Mesenteric fat pad (tissue), 1 donor: ENCODE results near the gene STX8. TPM values are rescaled to one million over a fixed set of nuclear protein-coding genes. Genes with fewer than 3 reads are reported as not detected.
"Not testable (repeated sequence)": the region's sequence is repeated elsewhere in the genome, so short reads cannot be mapped to it uniquely, and the experiment has no call there.

Experiments
- DNase-seq: peaks from one replicate; pipeline ENCODE4 v3.0.0-alpha.2; 2020; ENCODE audit warnings: low spot score
- total RNA-seq: library from RNA; stranded (reverse); fragmentation: NEBNext Ultra II Directional; extraction: Animal tissue kit (Norgen Biotek cat#: 25700); gene quantifications from one replicate; pipeline ENCODE4 v1.2.1, GENCODE V29; 2021
- donor health status: DM: yes; HTN: yes; CAD: no.

STX8 gene
- total RNA-seq, 1 donor from 2014 or later: 77.0 TPM

DNA sequence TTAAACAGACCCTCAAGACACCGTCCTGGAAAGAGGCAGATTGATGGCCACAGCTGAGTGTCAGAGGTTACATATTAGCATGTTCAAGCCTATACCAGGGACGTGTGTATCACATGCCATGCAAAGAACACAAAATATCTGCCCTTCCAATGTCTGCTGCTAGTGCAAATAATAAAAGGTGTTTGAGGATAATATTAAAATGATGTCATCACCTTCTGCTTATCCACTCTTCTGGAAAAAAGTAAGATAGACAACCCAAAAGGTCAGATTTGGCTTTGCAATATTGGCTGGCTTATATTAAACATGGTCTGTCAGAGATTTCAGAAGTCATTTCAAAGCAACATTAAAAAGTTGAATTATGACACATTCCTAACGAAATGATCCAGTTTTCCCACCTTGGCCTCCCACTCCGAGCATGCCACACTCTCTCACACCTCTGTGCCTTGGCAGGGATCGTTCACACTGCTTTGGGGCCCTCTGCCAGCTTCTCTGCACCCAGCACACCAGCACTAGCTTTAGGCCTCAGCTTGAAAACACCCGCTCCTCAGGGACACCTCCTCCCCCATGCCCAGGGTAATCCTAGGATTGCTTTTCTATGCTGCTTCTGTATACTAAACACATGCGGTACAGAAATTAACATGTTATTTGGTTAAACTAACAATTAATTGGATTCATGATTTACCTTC, 306.1 kb downstream of the STX8 start:
- no peak for DNase-seq

DNA sequence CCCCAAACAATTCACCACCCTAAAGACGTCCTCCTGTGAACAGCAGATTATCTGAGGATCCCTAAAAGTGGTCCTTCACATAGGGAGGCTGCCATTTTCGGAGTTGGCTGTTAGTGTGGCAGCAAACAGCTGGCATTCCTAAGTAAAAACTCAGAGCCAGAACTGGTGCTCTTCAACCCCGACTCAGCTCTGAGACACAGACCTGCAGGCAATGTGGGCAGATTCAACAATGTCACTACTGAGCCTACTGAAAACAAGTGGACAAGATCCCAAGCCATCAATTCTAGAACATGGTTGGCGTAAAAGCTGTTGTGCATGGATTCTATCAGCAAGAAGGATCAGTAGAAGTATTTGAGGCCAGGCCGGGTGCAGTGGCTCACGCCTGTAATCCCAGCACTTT, 307.1 kb downstream of the STX8 start:
- DNase-seq: no peak

DNA sequence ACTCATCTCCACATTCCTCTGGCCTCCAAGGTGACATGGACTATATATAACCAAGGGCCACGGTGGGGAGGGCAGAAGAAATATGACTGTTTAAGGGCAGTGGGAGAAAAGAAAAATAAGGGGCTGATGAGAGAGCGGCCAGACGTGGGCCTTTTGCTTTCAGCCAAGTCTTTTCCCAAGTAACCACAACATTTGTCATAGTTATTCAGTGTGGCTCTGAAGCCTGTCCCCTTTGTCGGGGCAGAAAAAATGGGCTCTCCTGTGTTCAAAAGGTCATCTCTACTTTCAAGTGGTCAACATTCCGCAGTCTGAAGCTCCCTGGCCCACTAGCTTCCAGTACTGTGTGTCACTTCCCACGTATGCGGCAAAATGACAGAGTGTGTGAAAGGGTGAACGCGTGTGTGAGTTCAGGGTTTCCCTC, 308.9 kb downstream of the STX8 start:
- DNase-seq: no peak

DNA sequence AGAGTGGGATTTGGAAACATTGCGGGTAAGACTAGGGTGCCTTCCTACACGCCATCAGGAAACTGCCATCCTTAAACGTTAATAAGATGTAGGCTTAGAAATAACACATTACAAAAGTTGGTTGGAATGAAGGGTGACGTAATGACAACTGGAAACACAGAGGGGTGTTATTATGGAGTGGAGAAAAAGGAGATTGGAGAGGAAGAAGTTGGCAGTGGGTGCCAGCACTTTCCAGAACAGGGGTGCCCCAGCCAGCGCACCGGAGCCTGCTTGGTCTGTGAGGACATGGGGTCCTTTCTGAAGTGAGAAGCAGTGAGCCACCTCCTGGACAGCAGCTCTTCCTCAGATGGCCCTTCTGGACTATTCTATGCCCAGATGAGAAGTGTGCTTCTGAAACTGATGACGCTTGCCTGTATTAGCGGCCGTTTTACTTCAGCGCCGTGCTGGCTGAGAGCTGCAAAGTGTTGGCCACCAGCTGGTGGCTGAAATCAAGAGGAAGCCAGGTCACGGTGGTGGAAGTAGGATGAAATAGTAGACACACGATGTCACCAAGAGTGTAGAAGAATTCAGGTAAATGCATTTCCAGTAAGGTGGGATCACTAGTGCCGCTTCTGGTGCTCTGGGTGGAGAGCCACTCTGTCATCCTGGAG, 309.5 kb downstream of the STX8 start:
- DNase-seq: no peak

DNA sequence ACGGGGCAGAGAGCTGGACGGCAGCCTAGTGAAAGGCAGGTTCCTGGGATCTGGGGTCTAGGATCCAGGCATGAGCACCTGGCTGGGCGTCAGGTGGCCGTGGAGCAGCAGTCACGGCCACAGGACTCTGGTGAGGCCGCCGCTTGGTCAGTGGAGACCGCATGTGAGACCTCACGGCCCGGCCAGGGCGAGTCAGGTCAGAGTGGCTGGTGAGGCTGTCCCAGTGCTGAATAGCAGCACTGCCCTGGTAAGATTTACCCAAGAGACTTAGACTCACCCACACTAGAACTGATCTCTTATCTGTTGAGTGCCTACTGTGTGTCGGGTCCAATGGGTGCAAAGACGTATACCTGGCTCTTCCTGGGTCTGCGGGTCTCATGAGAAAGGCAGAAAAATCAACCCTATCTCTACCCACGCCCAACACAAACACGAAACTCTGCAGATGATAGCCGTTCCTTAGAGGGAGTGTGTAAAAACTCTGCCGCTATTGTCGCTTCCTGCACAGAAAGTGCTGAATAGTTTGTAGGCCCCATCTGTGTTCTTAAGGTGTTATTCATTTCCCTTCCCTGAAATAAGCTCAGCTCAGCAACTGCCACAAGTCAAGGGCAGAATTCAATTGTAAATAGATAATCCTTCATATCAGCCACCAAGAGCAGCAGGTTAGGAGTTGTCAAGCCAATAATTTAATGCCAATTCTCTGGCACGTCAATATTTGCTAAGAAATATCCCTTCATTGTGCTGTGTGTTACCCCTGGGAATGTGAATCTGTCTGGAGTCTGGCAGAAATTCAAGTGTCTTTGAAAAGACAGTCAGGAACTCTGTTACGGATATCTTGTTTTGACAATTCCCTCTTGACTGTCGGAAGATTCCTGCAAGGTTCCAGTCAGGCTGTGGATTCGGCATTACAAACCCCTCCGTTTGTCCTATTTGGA, 314.3 kb downstream of the STX8 start:
- DNase-seq: no peak

DNA sequence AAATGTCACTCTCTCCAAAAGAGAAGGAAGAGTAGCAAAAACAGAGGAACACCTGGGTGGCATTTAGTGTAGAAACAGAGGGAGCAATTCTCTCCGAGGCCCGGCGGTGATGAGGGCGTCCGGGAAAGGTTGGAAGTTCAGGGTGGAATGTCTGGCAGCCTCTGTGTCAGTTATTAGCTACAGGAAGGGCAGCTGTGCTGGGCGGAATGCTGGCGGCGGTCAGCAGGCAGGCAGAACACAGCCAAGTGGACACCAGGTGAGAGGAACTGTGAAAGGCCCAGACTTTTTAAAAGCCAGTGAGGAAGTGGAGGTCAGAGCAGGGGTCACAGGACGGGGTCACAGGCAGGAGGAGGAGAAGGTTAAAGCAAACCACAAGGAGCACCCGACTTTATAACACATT, 316.2 kb downstream of the STX8 start:
- DNase-seq: no peak

DNA sequence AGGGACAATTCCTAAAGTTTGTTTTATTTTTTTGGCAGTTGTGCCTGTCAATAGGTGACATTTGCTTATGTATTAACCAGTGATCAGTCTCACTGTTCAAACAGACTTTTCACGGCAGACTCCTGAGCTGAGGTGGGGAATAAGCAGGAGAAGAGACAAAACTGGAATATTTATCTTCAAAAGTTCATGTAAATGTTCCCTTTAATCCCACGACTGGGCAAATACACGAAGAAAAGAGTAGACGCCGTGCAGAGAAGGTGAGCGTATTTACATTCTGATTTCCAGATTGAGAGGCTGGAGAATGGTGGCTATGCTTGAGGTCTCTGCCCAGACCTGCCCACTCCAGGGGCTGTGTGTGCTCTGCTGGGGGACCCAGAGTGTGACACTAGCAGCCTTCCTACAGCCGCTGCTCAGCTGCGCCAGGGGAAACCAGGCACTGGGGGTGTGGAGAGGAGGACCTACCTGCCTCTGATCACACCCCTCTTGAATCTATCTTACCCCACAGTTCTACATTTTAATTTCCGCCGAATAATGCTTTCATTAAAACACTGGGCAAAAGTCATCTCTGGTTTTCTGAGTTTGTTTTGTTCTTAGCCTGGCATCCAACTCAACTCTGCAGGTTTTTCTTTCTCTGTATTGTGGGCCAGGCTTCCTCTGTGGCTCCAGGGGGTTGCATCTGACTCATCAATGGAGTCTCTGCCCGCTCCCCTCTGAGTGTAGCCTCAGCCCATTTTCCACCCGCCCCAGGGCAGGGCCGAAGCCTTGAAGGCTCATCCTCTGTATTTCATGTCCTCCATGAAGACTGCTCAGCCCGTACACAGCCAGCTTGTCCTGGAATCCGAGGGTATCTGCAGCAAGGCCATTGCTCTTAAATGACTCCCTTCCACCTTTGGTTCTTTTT, 317.3 kb downstream of the STX8 start:
- no peak for DNase-seq

DNA sequence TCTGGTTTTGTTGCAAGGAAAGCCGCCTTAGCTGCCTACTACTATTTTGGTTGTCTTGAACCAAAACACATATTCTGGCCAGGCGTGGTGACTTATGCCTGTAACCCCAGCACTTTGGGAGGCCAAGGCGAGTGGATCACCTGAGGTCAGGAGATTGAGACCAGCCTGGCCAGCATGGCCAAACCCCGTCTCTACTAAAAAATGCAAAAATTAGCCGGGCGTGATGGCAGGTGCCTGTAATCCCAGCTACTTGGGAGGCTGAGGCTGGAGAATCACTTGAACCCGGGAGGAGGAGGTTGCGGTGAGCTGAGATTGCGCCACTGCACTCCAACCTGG, 318.0 kb downstream of the STX8 start:
- DNase-seq: not testable (repeated sequence)

DNA sequence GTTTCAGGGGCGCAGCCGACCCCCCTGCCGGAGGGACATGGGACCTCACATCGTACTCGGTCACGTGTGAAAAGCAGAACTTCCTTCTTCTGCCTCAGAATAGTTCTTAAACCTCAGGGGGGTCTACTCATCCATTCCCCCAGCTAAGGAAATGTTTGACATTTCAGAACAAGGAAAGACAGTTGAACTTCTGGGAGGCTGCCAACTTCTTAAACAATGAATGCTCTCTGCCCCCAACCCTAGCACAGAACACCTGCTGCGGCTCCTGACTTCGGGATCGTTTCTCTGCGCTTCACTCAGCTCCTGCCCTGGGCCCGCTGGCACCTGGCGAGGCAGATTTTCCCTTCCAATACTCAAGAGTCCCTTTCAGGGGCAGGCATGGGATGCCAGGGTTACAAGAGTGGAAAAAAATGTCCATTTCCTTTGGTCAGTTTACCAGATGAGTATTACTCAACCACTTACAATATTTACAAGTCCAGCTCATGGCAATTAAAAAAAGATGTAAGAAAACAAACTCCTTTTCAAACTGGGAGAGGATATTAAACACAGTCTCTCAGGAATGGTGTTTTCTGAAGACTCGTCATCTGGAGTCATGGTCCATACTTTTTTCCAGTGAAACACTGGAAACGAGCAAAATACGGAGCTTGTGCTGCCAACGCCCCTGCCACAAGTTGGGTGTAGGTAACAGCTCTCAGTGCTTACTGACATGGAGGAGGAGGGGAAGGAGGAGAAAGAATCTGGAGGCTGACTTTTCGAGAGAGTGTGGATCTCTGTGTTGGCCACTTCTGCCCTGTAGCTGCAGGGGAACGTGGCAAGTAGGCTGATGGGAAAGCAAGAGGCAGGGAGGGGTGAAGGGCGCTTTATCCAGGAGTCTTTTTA, 318.6 kb downstream of the STX8 start:
- no peak for DNase-seq

DNA sequence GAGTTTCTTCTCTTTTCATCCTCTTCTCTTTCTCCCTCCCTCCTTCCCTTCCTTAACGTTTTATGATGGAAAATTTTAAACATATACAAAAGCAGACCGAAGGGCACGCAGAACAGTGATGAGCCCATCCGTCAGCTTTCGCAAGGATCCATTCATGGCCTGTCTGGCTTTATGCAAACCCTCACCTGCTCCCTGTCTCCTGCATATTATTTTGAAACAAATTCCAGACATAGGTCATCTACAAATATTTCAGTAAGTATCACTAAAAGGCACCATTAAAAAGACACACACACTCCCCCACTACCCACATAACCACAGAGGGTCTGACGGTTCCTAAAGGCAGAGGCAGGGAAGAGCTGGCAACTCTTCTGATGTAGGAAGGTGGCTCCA, 319.3 kb downstream of the STX8 start:
- DNase-seq: no peak

DNA sequence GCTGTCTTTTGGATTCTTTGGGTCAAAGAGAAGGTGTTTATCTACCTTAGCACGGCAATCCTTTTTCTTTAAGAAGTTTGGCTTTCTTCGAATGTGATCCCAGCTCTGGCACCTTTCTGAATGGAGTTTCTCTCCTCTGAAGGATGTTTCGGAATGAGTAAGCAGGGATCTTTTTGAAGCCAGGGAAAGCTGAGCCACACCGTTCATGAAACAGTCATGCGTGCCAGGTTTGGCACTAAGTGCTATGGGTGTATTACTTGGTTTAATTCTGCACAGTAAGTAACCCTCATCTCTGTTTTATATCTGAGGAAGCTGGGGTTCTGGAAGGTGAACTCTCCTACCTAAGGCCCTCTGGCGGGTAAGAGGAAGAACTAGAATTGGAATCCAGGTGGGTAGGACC, 319.8 kb downstream of the STX8 start:
- no peak for DNase-seq

DNA sequence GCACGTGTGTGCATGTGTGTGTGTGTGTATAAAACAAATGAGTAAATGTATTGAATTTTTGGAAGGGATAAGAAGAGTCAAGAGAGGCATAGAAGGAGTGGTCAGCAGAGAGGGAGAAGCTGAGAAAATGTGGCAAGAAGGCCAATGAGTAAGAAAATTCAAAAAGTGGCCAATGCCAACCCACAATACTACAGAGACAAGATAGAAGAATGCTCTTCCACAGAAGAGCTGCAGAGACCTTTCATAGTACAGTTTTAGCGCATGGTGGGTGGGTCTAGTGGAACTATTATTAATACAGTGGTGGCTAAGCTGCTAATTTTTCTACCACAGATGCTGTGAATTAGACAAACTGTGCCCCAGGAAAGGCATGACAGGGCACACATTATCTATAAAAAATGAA, 320.8 kb downstream of the STX8 start:
- DNase-seq: no peak

DNA sequence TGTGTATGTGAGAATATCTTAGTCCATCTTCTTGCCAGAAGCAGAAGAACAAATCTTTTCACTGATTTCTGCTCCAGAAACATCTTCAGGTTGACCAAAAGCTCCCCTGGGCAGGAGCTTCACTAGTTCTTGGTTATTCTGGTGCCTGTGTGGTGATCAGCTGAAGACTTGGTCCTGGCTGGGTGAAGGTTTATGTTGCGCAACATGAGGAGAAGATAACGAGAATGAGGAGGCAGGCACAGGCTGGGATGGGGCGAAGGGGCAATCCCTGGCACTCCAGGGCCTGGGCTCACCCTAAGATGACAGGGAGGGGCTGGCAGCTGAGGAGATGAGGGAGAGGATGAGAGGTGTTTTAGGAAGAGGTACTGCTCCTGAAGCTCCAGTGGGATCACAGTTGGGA, 322.3 kb downstream of the STX8 start:
- DNase-seq: no peak

DNA sequence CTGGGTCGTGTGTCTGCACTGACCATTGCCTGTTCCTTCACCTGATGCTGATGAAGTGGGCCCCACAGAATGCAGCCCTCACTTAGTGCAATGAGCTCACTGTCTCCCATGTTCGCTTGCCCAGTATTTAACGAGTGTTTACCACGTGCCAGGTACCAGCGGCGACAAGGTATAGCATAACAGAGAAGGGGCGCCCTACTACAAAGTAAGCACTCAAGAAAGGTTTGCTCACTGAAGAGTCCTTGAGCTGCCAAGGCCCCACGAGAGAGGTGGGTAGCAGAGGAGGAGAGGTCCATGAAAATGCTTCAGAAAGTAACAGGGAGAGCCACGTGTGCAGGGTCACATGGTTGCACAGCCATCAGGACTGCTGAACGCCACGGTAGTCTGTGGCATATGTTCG, 324.3 kb downstream of the STX8 start:
- DNase-seq: no peak

DNA sequence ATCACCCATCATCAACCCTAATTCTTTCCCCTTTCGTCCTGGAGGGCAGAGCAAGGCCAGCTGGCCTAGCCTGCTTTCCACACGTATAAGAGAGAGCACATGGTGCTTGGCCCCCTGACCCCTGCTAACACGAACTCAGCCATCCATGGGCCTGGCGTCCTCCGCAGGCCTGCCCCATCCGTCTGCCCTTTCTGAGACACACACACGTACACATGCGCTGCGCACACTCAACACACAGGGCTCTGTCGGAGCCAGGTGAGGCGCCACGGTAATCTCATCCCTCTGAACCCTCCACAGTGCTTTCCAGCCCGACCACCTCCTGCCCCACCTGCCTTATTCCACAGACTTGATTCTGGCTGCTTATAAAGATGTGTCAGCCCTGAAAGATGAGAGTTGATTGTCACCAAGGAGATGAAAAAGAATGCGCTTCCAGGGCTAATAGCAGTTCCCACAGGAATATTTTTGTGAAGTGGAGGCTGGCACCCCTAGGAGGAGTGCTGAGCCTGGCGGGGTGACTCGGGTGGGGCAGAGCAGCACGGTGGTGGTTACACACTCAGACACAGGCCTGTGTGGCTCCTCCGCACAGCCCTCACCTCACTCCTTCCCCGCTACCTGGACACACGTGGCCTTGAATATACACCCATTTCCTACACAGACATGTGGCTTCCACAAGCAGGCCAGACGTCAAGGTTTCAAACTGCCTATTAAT, 326.2 kb downstream of the STX8 start:
- DNase-seq: no peak

DNA sequence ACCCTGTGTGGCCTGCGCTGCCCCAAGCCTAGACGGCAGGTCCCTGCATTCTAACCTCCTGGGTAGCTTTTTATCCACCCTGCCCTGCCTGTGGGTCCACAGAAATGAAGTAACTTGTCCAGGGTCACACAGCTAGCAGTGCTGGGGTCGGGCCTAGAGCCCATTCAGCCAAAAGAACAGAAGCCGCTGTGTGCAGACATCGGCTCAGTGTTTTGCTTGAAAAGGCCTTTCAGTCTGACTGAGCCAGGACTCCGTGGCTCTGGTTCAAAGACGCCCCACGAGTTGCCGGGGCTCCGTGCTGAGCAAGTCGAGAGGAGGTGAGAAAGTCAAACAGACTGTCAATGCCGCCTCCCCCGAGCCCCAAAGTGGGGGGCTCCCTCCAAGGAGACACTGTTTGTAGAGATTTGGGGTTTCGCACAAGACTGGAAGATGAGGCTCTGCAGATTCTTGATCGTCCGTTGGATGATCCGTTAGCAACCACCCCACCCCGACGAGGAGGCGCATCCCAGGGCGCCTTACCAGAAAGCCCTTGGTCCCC, 328.1 kb downstream of the STX8 start:
- no peak for DNase-seq

DNA sequence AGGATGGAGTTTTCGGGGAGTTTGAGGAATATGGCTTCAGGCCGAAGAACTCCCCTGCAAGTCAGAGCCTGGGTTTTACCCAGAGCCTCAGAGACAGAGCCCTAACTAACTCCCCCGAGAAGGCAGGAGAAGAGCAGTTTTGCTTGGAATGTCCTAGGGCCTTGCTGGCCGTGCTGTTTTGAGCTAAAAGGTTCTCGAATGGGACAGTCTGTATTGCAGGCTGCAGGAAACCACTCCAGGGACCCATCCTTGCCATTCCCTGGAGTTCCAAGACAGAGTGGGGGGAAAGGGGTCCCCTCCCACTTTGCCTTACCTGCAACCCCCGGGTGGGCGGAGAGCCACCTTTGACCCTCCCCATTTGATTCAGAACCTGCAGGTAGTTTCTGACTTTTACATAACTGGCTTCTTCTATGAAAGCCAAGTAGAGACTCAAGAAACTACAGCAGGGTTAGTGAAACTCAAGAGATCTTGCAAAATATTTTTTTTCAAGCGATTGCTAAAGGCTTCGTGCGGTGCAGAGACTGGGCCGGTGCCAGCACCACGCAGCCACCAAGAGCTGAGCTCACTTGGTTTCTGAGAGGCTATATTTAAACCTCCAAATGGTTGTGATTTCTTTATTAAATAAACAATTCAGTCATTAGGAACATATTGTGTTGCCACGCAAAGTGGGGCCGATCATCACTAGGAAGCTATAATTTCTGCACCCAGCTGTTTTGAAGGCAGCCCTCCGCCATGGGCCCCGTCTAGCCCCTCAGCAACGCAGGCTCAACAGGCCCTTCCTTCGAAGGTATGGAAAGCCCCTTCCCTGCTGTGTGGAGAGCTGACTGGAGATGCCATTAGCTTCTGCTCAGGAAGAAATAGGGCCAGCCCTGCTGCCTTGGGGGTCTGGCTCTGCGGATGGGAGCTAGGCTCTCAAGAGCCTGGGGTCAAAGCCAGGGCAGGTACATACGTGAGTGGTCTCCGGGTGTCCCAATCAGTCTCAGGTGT, 331.3 kb downstream of the STX8 start:
- DNase-seq: no peak

DNA sequence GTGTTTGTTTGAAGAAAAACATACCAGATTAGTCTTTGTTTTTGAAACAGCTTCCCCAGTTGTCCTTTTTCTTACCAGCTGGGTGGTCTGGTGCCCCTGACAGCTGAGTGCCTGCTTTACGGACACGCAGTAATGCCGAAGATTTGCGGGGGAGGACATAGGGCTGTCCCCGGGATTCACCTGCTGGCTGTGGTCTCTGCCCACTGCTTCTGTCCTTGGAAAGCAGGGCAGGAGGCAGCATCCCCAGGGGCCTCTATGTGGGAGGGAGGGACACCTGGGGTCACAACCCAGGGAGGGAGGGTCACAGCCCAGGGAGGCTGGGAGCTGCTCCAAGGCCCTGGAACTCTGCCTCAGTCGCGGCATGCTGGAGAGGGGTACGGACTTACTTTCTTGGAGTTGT, 332.6 kb downstream of the STX8 start:
- DNase-seq: no peak
